ENCODE measurements around the gene FOXK1. TPM values are rescaled to one million over a fixed set of nuclear protein-coding genes. Genes with fewer than 3 reads are reported as not detected.

FOXK1 gene
- total and polyA plus RNA-seq, 4 experiments from 2014 or later, result 1.3 to 53.3 (median 29.0) TPM

- H3K36me3 ChIP-seq (ENCODE audit: insufficient read depth, low read length), result peaks cover 4% of the 10 kb centered on the region
- no peak overlapping the region for H3K4me3 ChIP-seq (ENCODE audit: low read length in 2 of 2)
- no peak overlapping the region for H3K4me3 Mint-ChIP-seq
- H3K27ac ChIP-seq (ENCODE audit: low read depth, low read length), result no peak overlapping the region
- H3K27ac Mint-ChIP-seq, result no peak overlapping the region
- POLR2A ChIA-PET (ENCODE audit: partially characterized antibody), result no interaction called here
- CTCF ChIA-PET (ENCODE audit: partially characterized antibody), result no interaction called here
- no peaks in the 10 kb centered on the region for H3K27me3 Mint-ChIP-seq
- H3K9me3 Mint-ChIP-seq, result no peaks in the 10 kb centered on the region
- H3K4me1 ChIP-seq (ENCODE audit: insufficient read depth, low read length), result peaks cover 34% of the 10 kb centered on the region
- intact Hi-C loops (cut with micrococcal nuclease), result no loop called here
- H3K4me1 Mint-ChIP-seq, result peaks cover 21 to 67% (median 39%) of the 10 kb centered on the region in 4 donors
- DNase-seq, result no peak
- peaks cover 4 to 21% of the 10 kb centered on the region in 2 donors for H3K36me3 Mint-ChIP-seq
- no peaks in the 10 kb centered on the region for H3K9me3 ChIP-seq (ENCODE audit: control insufficient read depth in 1 of 2, low read length in 2 of 2)
- H3K27me3 ChIP-seq (ENCODE audit: insufficient read depth, low read length), result no peaks in the 10 kb centered on the region
These were observed 49.7 kb downstream of the FOXK1 start for GRCh38 chr7:4731803-4732202.

DNA sequence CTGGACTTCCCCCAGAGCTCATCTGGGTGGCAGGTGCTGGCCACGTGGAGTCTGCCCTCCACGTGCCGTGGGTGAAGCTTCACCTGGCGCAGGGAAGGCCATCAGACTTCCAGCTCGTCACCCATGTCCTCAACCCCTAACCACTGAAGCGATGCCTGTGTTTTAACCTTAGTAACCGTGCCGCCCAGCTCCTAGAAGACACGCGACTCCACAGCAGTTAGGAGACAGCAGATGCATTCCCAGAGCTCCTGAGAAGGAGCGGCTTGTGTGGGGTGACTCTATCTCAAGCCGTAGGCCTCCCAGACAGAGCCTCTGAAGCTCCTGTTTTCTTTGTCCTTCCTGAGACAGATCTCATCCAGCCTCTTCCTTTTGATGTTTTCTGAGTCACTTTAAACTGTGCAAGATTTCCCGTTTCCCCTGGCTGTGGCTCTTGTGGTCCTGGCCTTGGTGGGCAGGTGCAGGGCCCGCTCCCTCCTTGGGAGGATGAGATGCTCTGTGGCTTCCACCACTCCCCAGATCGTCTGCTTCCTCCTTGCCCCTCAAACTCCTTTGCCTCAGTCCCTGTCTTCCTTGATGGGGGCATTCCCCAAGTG is 51.9 kb downstream of the FOXK1 start:
- no peak for DNase-seq
- POLR2A ChIA-PET (ENCODE audit: partially characterized antibody), result interaction anchor here (0.6 to 2.1 kb wide), 2 partner anchors 93 to 124 kb away, joined by 3 to 8 read pairs; no protein-coding TSS in a partner anchor
- intact Hi-C loops (cut with micrococcal nuclease), result no loop called here

GRCh38 chr7:4734587-4735345 is 52.7 kb downstream of the FOXK1 start:
- Histone ChIP-seq H3K27ac (ENCODE audit: low read depth, low read length) (no peak overlapping the region), H3K4me3 (ENCODE audit: low read length in 2 of 2) (no peak overlapping the region), H3K4me1 (ENCODE audit: insufficient read depth, low read length) (peaks cover 51% of the 10 kb centered on the region), H3K27me3 (ENCODE audit: insufficient read depth, low read length) (no peaks in the 10 kb centered on the region), H3K36me3 (ENCODE audit: insufficient read depth, low read length) (no peaks in the 10 kb centered on the region), H3K9me3 (ENCODE audit: control insufficient read depth in 1 of 2, low read length in 2 of 2) (no peaks in the 10 kb centered on the region)
- intact Hi-C loops (cut with micrococcal nuclease), result no loop called here
- Mint-ChIP-seq H3K27ac (peak overlapping the region in 2 of 7 donors; percentile 21 to 50), H3K27me3 (no peaks in the 10 kb centered on the region), H3K4me3 (peak overlapping the region in 1 of 8 donors; percentile 39), H3K4me1 (peaks cover 36 to 80% (median 59%) of the 10 kb centered on the region in 4 donors), H3K36me3 (peaks cover 4 to 17% of the 10 kb centered on the region in 2 donors), H3K9me3 (no peaks in the 10 kb centered on the region)
- ChIA-PET POLR2A (ENCODE audit: partially characterized antibody) (interaction anchor here (2.1 kb wide), 1 partner anchor 93 kb away, joined by 8 read pairs; no protein-coding TSS in a partner anchor), CTCF (ENCODE audit: partially characterized antibody) (interaction anchor here (1.1 to 3.0 kb wide), 2 partner anchors 9 kb away, joined by 3 to 12 read pairs; no protein-coding TSS in a partner anchor)
- DNase-seq, result no peak

More for the DNA sequence above, 51.9 kb downstream of the FOXK1 start:
- peaks cover 44% of the 10 kb centered on the region for H3K4me1 ChIP-seq (ENCODE audit: insufficient read depth, low read length)
- peak overlapping the region in 6 of 8 donors; percentile 22 to 64 (median 56) for H3K4me3 Mint-ChIP-seq
- no peaks in the 10 kb centered on the region for H3K36me3 ChIP-seq (ENCODE audit: insufficient read depth, low read length)
- no peaks in the 10 kb centered on the region for H3K9me3 ChIP-seq (ENCODE audit: control insufficient read depth in 1 of 2, low read length in 2 of 2)
- H3K27me3 Mint-ChIP-seq, result no peaks in the 10 kb centered on the region
- H3K27ac Mint-ChIP-seq, result peak overlapping the region in 6 of 7 donors; percentile 31 to 88 (median 76)
- no peak overlapping the region for H3K27ac ChIP-seq (ENCODE audit: low read depth, low read length)
- CTCF ChIA-PET (ENCODE audit: partially characterized antibody), result interaction anchor here (0.6 to 3.0 kb wide), 4 partner anchors 8 to 117 kb away, joined by 3 to 12 read pairs (median 4); no protein-coding TSS in a partner anchor
- peaks cover 4 to 16% of the 10 kb centered on the region in 2 donors for H3K36me3 Mint-ChIP-seq
- H3K4me1 Mint-ChIP-seq, result peaks cover 30 to 75% (median 52%) of the 10 kb centered on the region in 4 donors
- no peaks in the 10 kb centered on the region for H3K9me3 Mint-ChIP-seq
- no peaks in the 10 kb centered on the region for H3K27me3 ChIP-seq (ENCODE audit: insufficient read depth, low read length)
- no peak overlapping the region for H3K4me3 ChIP-seq (ENCODE audit: low read length in 2 of 2)

DNA sequence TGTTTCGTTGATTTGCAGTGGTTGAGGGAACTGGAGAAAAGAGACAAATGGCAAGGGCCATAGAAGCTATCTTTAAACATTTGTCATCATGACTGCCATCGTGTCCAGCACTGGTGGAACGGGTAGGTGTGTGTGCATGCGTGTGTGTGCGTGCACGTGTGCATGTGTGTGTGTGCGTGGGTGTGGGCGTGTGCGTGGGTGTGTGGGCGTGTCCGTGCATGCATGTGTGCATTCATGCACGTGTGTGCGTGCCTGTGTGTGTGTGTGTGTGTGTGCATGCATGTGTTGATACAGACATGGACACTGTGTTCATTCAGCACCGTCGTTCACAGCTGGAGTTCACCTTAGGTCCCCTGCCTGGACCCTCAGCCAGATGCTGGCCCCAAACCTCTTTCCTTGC is 55.2 kb downstream of the FOXK1 start:
- intact Hi-C loops (cut with micrococcal nuclease), result no loop called here
- Mint-ChIP-seq H3K4me1 (peaks cover 33 to 66% (median 57%) of the 10 kb centered on the region in 4 donors), H3K27ac (peak overlapping the region in 3 of 7 donors; percentile 3 to 65 (median 61)), H3K27me3 (no peaks in the 10 kb centered on the region), H3K36me3 (peaks cover 6 to 23% of the 10 kb centered on the region in 2 donors), H3K9me3 (no peaks in the 10 kb centered on the region), H3K4me3 (no peak overlapping the region)
- Histone ChIP-seq H3K4me3 (ENCODE audit: low read length in 2 of 2) (no peak overlapping the region), H3K4me1 (ENCODE audit: insufficient read depth, low read length) (peaks cover 45% of the 10 kb centered on the region), H3K36me3 (ENCODE audit: insufficient read depth, low read length) (peaks cover 16% of the 10 kb centered on the region), H3K27ac (ENCODE audit: low read depth, low read length) (no peak overlapping the region), H3K27me3 (ENCODE audit: insufficient read depth, low read length) (no peaks in the 10 kb centered on the region), H3K9me3 (ENCODE audit: control insufficient read depth in 1 of 2, low read length in 2 of 2) (no peaks in the 10 kb centered on the region)
- POLR2A ChIA-PET (ENCODE audit: partially characterized antibody), result no interaction called here
- CTCF ChIA-PET (ENCODE audit: partially characterized antibody), result interaction anchor here (0.8 to 1.2 kb wide), 3 partner anchors 44 to 125 kb away, joined by 3 to 4 read pairs (median 3); no protein-coding TSS in a partner anchor
- no peak for DNase-seq

DNA sequence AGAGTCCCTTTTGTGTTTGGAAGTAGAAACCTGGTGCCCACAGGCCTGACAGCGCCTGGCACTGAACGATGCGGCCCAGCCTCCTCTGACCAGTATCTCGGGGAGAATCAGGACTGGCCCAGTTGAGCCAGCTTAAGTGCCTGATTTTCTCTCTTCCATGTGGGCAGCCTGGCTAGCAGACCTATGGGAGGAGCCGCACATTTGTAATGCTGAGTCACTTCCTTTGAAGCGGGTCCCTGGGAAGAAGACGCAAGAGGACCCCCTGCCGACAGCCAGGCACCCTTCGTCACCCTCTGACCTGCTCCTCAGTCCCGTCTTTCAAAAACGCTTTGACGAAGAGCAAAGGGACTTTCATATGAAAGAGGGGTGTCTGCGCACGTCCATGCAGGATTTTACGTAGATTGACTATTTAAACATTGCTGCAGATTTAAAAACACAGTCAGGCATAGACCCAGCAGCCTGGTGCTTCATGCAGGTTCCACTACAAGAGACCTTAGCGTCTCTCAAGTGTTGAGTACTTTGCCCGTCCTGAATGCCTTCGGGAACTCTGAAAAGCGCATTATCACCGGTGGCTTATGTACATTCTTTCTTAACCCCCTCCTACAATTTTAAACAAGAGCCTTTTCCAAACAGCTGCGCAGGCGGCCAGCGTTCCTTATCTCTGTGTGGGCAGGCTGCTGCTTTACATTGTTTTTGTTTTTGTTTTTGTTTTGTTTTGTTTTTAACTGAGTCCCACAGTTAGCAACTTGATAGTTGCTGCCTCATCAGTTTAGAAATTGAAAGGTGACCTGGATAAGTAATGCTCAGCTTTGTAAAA is 56.8 kb downstream of the FOXK1 start:
- peak overlapping the region; percentile 11 for H3K27ac ChIP-seq (ENCODE audit: low read depth, low read length)
- peaks cover 6 to 20% of the 10 kb centered on the region in 2 donors for H3K36me3 Mint-ChIP-seq
- ChIA-PET POLR2A (ENCODE audit: partially characterized antibody) (interaction anchor here (1.3 kb wide), 1 partner anchor 97 kb away, joined by 4 read pairs; no protein-coding TSS in a partner anchor), CTCF (ENCODE audit: partially characterized antibody) (interaction anchor here (1.0 to 1.1 kb wide), 3 partner anchors 19 to 97 kb away, joined by 3 read pairs; no protein-coding TSS in a partner anchor)
- H3K4me3 Mint-ChIP-seq, result peak overlapping the region; percentile 71 to 85 (median 78)
- peaks cover 44% of the 10 kb centered on the region for H3K4me1 ChIP-seq (ENCODE audit: insufficient read depth, low read length)
- DNase-seq, result peak in 2 of 5 donors; percentile 11 to 52
- peaks cover 31 to 67% (median 50%) of the 10 kb centered on the region in 4 donors for H3K4me1 Mint-ChIP-seq
- peaks cover 21% of the 10 kb centered on the region for H3K36me3 ChIP-seq (ENCODE audit: insufficient read depth, low read length)
- H3K4me3 ChIP-seq (ENCODE audit: low read length in 2 of 2), result no peak overlapping the region
- H3K27me3 ChIP-seq (ENCODE audit: insufficient read depth, low read length), result no peaks in the 10 kb centered on the region
- H3K9me3 ChIP-seq (ENCODE audit: control insufficient read depth in 1 of 2, low read length in 2 of 2), result no peaks in the 10 kb centered on the region
- no peaks in the 10 kb centered on the region for H3K27me3 Mint-ChIP-seq
- H3K9me3 Mint-ChIP-seq, result no peaks in the 10 kb centered on the region
- intact Hi-C loops (cut with micrococcal nuclease), result no loop called here
- peak overlapping the region; percentile 82 to 96 (median 90) for H3K27ac Mint-ChIP-seq

DNA sequence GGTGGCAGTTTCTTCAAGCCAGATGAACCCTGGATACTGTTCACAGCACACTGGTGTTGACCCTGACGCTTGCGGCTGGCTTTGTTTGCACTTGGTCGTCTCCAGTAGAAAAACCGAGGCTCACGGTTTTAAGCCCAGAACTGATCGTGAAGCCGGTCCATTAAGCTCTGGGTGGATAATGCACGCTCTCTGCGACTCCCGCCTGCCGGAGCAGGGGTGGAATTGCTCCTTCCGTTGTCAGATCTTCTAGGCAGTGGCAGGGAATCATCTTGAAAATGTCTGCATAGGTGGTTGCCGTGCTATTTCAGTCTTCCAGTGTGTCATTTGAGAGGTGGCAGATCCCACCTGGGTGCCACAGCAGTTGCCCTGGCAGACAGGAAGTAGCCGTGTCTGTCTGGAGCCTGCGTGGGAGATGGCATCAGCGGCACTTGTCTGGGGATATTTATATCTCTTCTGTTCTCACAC is 57.5 kb downstream of the FOXK1 start:
- ChIA-PET CTCF (ENCODE audit: partially characterized antibody) (interaction anchor here (1.1 to 1.5 kb wide), 2 partner anchors 10 to 20 kb away, joined by 3 to 4 read pairs; no protein-coding TSS in a partner anchor), POLR2A (ENCODE audit: partially characterized antibody) (interaction anchor here (1.3 kb wide), 1 partner anchor 98 kb away, joined by 4 read pairs; no protein-coding TSS in a partner anchor)
- no peaks in the 10 kb centered on the region for H3K9me3 Mint-ChIP-seq
- H3K4me1 Mint-ChIP-seq, result peaks cover 34 to 68% (median 52%) of the 10 kb centered on the region in 4 donors
- intact Hi-C loops (cut with micrococcal nuclease), result no loop called here
- Histone ChIP-seq H3K4me1 (ENCODE audit: insufficient read depth, low read length) (peaks cover 45% of the 10 kb centered on the region), H3K27me3 (ENCODE audit: insufficient read depth, low read length) (no peaks in the 10 kb centered on the region), H3K27ac (ENCODE audit: low read depth, low read length) (peak overlapping the region; percentile 11), H3K36me3 (ENCODE audit: insufficient read depth, low read length) (peaks cover 21% of the 10 kb centered on the region), H3K4me3 (ENCODE audit: low read length in 2 of 2) (peak overlapping the region in 1 of 2 donors; percentile 4), H3K9me3 (ENCODE audit: control insufficient read depth in 1 of 2, low read length in 2 of 2) (no peaks in the 10 kb centered on the region)
- no peaks in the 10 kb centered on the region for H3K27me3 Mint-ChIP-seq
- DNase-seq, result peak; percentile 29 to 85 (median 33)
- H3K36me3 Mint-ChIP-seq, result peaks cover 6 to 25% of the 10 kb centered on the region in 2 donors
- H3K4me3 Mint-ChIP-seq, result peak overlapping the region; percentile 71 to 85 (median 78)
- peak overlapping the region; percentile 82 to 96 (median 90) for H3K27ac Mint-ChIP-seq
